H9 (cell line): ENCODE measurements around the gene CHST15. TPM values are rescaled to one million over a fixed set of nuclear protein-coding genes. Genes with fewer than 3 reads are reported as not detected.

Experiments used
- DNase-seq: peaks from one replicate; pipeline ENCODE4 v3.0.0-alpha.2; 2017
- H2AFZ ChIP-seq: one replicate; pipeline ENCODE4 v1.6.1; 2013; ENCODE audit warnings: mild to moderate bottlenecking, low read length, control low read depth, moderate library complexity
- H2AK5ac ChIP-seq: 2 replicates; pipeline ENCODE4 v1.6.1; 2013; ENCODE audit warnings: low read length, control low read depth, mixed read lengths; ENCODE audit not compliant: insufficient read length
- H2BK120ac ChIP-seq: one replicate; pipeline ENCODE4 v1.6.1; 2013; ENCODE audit warnings: low read depth, mild to moderate bottlenecking, low read length, control low read depth, inconsistent platforms; ENCODE audit not compliant: poor library complexity, severe bottlenecking
- H2BK12ac ChIP-seq: 2 replicates; pipeline ENCODE4 v1.6.1; 2013; ENCODE audit warnings: low read length, control low read depth, mixed read lengths, low read depth; ENCODE audit not compliant: insufficient read length
- H2BK15ac ChIP-seq: 2 replicates; pipeline ENCODE4 v1.6.1; 2013; ENCODE audit warnings: low read depth, low read length, control low read depth
- H2BK20ac ChIP-seq: one replicate; pipeline ENCODE4 v1.6.1; 2013; ENCODE audit warnings: low read depth, mild to moderate bottlenecking, low read length, control low read depth, inconsistent platforms; ENCODE audit not compliant: poor library complexity, severe bottlenecking
- H2BK5ac ChIP-seq: 2 replicates; pipeline ENCODE4 v1.6.1; 2013; ENCODE audit warnings: low read length, control low read depth, mixed read lengths; ENCODE audit not compliant: insufficient read length
- H3K14ac ChIP-seq: 2 replicates; pipeline ENCODE4 v1.6.1; 2013; ENCODE audit warnings: low read length, control low read depth; ENCODE audit not compliant: insufficient read depth
- H3K18ac ChIP-seq: 2 replicates; pipeline ENCODE4 v1.6.1; 2013; ENCODE audit warnings: low read depth, mild to moderate bottlenecking, mixed read lengths, low read length, control low read depth; ENCODE audit not compliant: insufficient read length
- H3K23ac ChIP-seq: 2 replicates; pipeline ENCODE4 v1.6.1; 2013; ENCODE audit warnings: low read length, control low read depth, mixed read lengths, low read depth; ENCODE audit not compliant: insufficient read length
- H3K23me2 ChIP-seq: 2 replicates; pipeline ENCODE4 v1.6.1; 2013; ENCODE audit warnings: low read depth, mild to moderate bottlenecking, mixed read lengths, low read length, control low read depth; ENCODE audit not compliant: insufficient read length, poor library complexity, severe bottlenecking
- H3K27ac ChIP-seq: 2 replicates; pipeline ENCODE4 v1.5.1; 2013; ENCODE audit warnings: low read length, control low read depth, mixed read lengths, low read depth; ENCODE audit not compliant: insufficient read length
- H3K27me3 ChIP-seq: 2 replicates; pipeline ENCODE4 v1.6.1; 2013; ENCODE audit warnings: low read length, control low read depth, inconsistent platforms; ENCODE audit not compliant: insufficient read depth
- H3K4ac ChIP-seq: 2 replicates; pipeline ENCODE4 v1.6.1; 2013; ENCODE audit warnings: low read depth, mild to moderate bottlenecking, control low read depth, inconsistent platforms, low read length, moderate library complexity
- H3K4me1 ChIP-seq: 2 replicates; pipeline ENCODE4 v1.6.1; 2013; ENCODE audit warnings: low read length, control low read depth, inconsistent platforms; ENCODE audit not compliant: insufficient read depth
- H3K4me2 ChIP-seq: 2 replicates; pipeline ENCODE4 v1.6.1; 2013; ENCODE audit warnings: low read length, control low read depth, mixed read lengths; ENCODE audit not compliant: insufficient read length, insufficient read depth
- H3K56ac ChIP-seq: 2 replicates; pipeline ENCODE4 v1.6.1; 2013; ENCODE audit warnings: low read depth, mild to moderate bottlenecking, mixed read lengths, low read length, control low read depth; ENCODE audit not compliant: insufficient read length
- H3K79me1 ChIP-seq: 2 replicates; pipeline ENCODE4 v1.6.1; 2013; ENCODE audit warnings: low read depth, mild to moderate bottlenecking, moderate library complexity, low read length, control low read depth, inconsistent platforms; ENCODE audit not compliant: insufficient read depth, poor library complexity, severe bottlenecking
- H3K79me2 ChIP-seq: 2 replicates; pipeline ENCODE4 v1.6.1; 2013; ENCODE audit warnings: low read length, control low read depth, inconsistent platforms; ENCODE audit not compliant: insufficient read depth
- H3K9ac ChIP-seq: 2 replicates; pipeline ENCODE4 v1.6.1; 2013; ENCODE audit warnings: low read length, control low read depth, mixed read lengths; ENCODE audit not compliant: insufficient read length; ENCODE audit errors: extremely low read depth
- H3K9me3 ChIP-seq: one replicate; pipeline ENCODE4 v1.6.1; 2013; ENCODE audit warnings: low read depth, low read length, inconsistent platforms; ENCODE audit not compliant: control insufficient read depth
- H3T11ph ChIP-seq: one replicate; pipeline ENCODE4 v1.6.1; 2013; ENCODE audit warnings: mild to moderate bottlenecking, low read length, control low read depth, inconsistent platforms
- H4K20me1 ChIP-seq: one replicate; pipeline ENCODE4 v1.6.1; 2013; ENCODE audit not compliant: control insufficient read depth, insufficient read length, insufficient read depth
- H4K5ac ChIP-seq: 2 replicates; pipeline ENCODE4 v1.6.1; 2013; ENCODE audit warnings: low read depth, mild to moderate bottlenecking, mixed read lengths, low read length, control low read depth; ENCODE audit not compliant: insufficient read length
- H4K8ac ChIP-seq: replicated peaks from 2 replicates; pipeline ENCODE4 v1.6.1; 2013; ENCODE audit warnings: low read length, control low read depth, mixed read lengths, low read depth; ENCODE audit not compliant: insufficient read length
- H4K91ac ChIP-seq: 2 replicates; pipeline ENCODE4 v1.6.1; 2013; ENCODE audit warnings: low read depth, mild to moderate bottlenecking, moderate library complexity, mixed read lengths, low read length, control low read depth; ENCODE audit not compliant: insufficient read length
- H3K27ac Mint-ChIP-seq, 3 experiments: 2 replicates in 2 of 3; 3 replicates in 1 of 3; pipeline ENCODE4 v1.8.0; 2020 to 2021; ENCODE audit warnings: mixed read lengths in 3 of 3, mild to moderate bottlenecking in 1 of 3, moderate library complexity in 1 of 3
- H3K27me3 Mint-ChIP-seq: 2 replicates; pipeline ENCODE4 v1.8.0; 2021; ENCODE audit warnings: low read depth, mild to moderate bottlenecking, moderate library complexity, mixed read lengths
- H3K36me3 Mint-ChIP-seq, 3 experiments: 2 replicates in 2 of 3; 3 replicates in 1 of 3; pipeline ENCODE4 v1.8.0; 2020 to 2021; ENCODE audit warnings: low read depth in 3 of 3, mixed read lengths in 3 of 3; ENCODE audit not compliant: insufficient read depth in 1 of 3
- H3K4me1 Mint-ChIP-seq, 2 experiments: 2 replicates each; pipeline ENCODE4 v1.8.0; 2020; ENCODE audit warnings: mixed read lengths in 2 of 2
- H3K4me3 Mint-ChIP-seq, 2 experiments: 2 replicates in 1 of 2; 3 replicates in 1 of 2; pipeline ENCODE4 v1.8.0; 2020 to 2021; ENCODE audit warnings: mild to moderate bottlenecking in 2 of 2, mixed read lengths in 2 of 2, moderate library complexity in 1 of 2
- H3K9me3 Mint-ChIP-seq, 2 experiments: 2 replicates in 1 of 2; 3 replicates in 1 of 2; pipeline ENCODE4 v1.8.0; 2020; ENCODE audit warnings: mild to moderate bottlenecking in 2 of 2, mixed read lengths in 2 of 2, moderate library complexity in 1 of 2
- CTCF ChIP-seq: fragments of 200-600 bp; sonication (generic); conservative IDR thresholded peaks from 3 replicates; pipeline ENCODE4 v1.8.0; 2021; ENCODE audit warnings: antibody characterized with exemption, mild to moderate bottlenecking
- WGBS: extraction: QIAGEN DNeasy Blood & Tissue Kit; methylation state at CpG from one replicate; pipeline ENCODE4 v1.1.7; 2013; ENCODE audit warnings: missing lambda C conversion rate, low lambda C conversion rate, mixed read lengths; ENCODE audit not compliant: insufficient read length; ENCODE audit errors: extremely low coverage; 5-methylcytosine and 5-hydroxymethylcytosine counted together
- total RNA-seq: library from RNA; stranded (reverse); gene quantifications from 2 replicates; pipeline ENCODE4 v1.2.1, GENCODE V29; 2021

CHST15 gene
- total RNA-seq, 1 experiment from 2014 or later: 8.7 TPM

GRCh38 chr10:124083740-124084397 lies 9.5 kb downstream of the CHST15 start:
- H3K4ac ChIP-seq: no peak overlapping the region
- H3K27ac ChIP-seq: no peak overlapping the region
- H3K4me1 ChIP-seq: no peaks in the 10 kb centered on the region
- H3K18ac ChIP-seq: peak overlapping the region; percentile 15
- H2BK15ac ChIP-seq: no peak overlapping the region
- H3K23ac ChIP-seq: no peak overlapping the region
- Mint-ChIP-seq H3K27me3 (peaks cover 9% of the 10 kb centered on the region), H3K27ac (peak overlapping the region in 1 of 3 experiments; percentile 1; a peak in 1 of 7 replicates), H3K36me3 (peaks cover 2 to 9% (median 4%) of the 10 kb centered on the region in 3 experiments; a peak in 4 of 7 replicates), H3K4me1 (peaks cover 23% of the 10 kb centered on the region in 2 experiments), H3K9me3 (no peaks in the 10 kb centered on the region), H3K4me3 (no peak overlapping the region)
- no peak overlapping the region for H3T11ph ChIP-seq
- H3K4me2 ChIP-seq: no peak overlapping the region
- H2AK5ac ChIP-seq: no peak overlapping the region
- no peak overlapping the region; the same call in 1 of the 2 replicates for H3K14ac ChIP-seq
- H4K20me1 ChIP-seq: no peaks in the 10 kb centered on the region
- no CpG with 5 or more reads among the region's 16 CpGs for WGBS
- no peak overlapping the region for H4K91ac ChIP-seq
- no peak overlapping the region for H2BK12ac ChIP-seq
- no peaks in the 10 kb centered on the region for H3K79me1 ChIP-seq
- no peak overlapping the region for H3K56ac ChIP-seq
- H3K9ac ChIP-seq: no peak overlapping the region
- H2BK5ac ChIP-seq: no peak overlapping the region
- DNase-seq: no peak
- H2AFZ ChIP-seq: no peak overlapping the region
- no peaks in the 10 kb centered on the region for H3K9me3 ChIP-seq
- no peaks in the 10 kb centered on the region for H3K79me2 ChIP-seq
- no peaks in the 10 kb centered on the region for H3K27me3 ChIP-seq
- no peak overlapping the region for H2BK120ac ChIP-seq
- H4K8ac ChIP-seq: no peak overlapping the region
- no peak overlapping the region for H4K5ac ChIP-seq
- no peak for TF ChIP-seq CTCF
- H3K23me2 ChIP-seq: no peaks in the 10 kb centered on the region
- no peak overlapping the region for H2BK20ac ChIP-seq
